Liver (tissue), 9 donors: ENCODE results near the gene ATP2B2. TPM values are rescaled to one million over a fixed set of nuclear protein-coding genes. Genes with fewer than 3 reads are reported as not detected.

Experiments
- DNase-seq: peaks from one replicate; pipeline ENCODE4 v3.0.0-alpha.2; 2017; ENCODE audit warnings: low spot score
- H3K27ac ChIP-seq, 2 donors: one replicate each; pipeline ENCODE4 v1.7.0; 2013; ENCODE audit warnings: inconsistent platforms in 2 of 2, low read length in 2 of 2, control low read depth in 1 of 2, low read depth in 1 of 2, mild to moderate bottlenecking in 1 of 2
- H3K27me3 ChIP-seq, 4 donors: one replicate each; pipeline versions ENCODE4 v1.6.1 to v1.7.0; 2013; ENCODE audit warnings: low read length in 3 of 4, inconsistent platforms in 1 of 4, mild to moderate bottlenecking in 1 of 4, moderate library complexity in 1 of 4; ENCODE audit not compliant: control insufficient read depth in 4 of 4, insufficient read depth in 4 of 4
- H3K36me3 ChIP-seq, 4 donors: one replicate each; pipeline versions ENCODE4 v1.6.1 to v1.7.0; 2013; ENCODE audit warnings: low read length in 3 of 4, mild to moderate bottlenecking in 3 of 4, low read depth in 1 of 4, moderate library complexity in 1 of 4; ENCODE audit not compliant: control insufficient read depth in 4 of 4, insufficient read depth in 3 of 4
- H3K4me1 ChIP-seq, 4 donors: one replicate each; pipeline versions ENCODE4 v1.6.1 to v1.7.0; 2013; ENCODE audit warnings: low read length in 3 of 4, mild to moderate bottlenecking in 3 of 4, moderate library complexity in 1 of 4; ENCODE audit not compliant: control insufficient read depth in 4 of 4, insufficient read depth in 4 of 4
- H3K4me3 ChIP-seq, 3 donors: one replicate each; pipeline versions ENCODE4 v1.6.1 to v1.7.0; 2013; ENCODE audit warnings: low read length in 3 of 3, control low read depth in 1 of 3, low read depth in 1 of 3, mild to moderate bottlenecking in 1 of 3
- H3K9ac ChIP-seq, 2 donors: one replicate each; pipeline ENCODE4 v1.7.0; 2013; ENCODE audit warnings: low read length in 2 of 2, mild to moderate bottlenecking in 2 of 2, moderate library complexity in 2 of 2, control low read depth in 1 of 2, low read depth in 1 of 2
- H3K9me3 ChIP-seq, 4 donors: one replicate each; pipeline versions ENCODE4 v1.6.1 to v1.7.0; 2013; ENCODE audit warnings: low read length in 3 of 4; ENCODE audit not compliant: control insufficient read depth in 4 of 4
- ATF3 ChIP-seq: IDR thresholded peaks from 2 replicates; pipeline ENCODE4 v1.6.1; 2016; ENCODE audit warnings: antibody characterized with exemption
- EGR1 ChIP-seq, 2 donors: IDR thresholded peaks; 2 replicates each; pipeline ENCODE4 v1.6.1; 2016 to 2018; ENCODE audit warnings: antibody characterized with exemption in 2 of 2, low read depth in 2 of 2
- FOXA1 ChIP-seq: IDR thresholded peaks from 2 replicates; pipeline ENCODE4 v1.6.1; 2016; ENCODE audit warnings: antibody characterized with exemption
- FOXA2 ChIP-seq: IDR thresholded peaks from 2 replicates; pipeline ENCODE4 v1.6.1; 2016; ENCODE audit warnings: antibody characterized with exemption
- GABPA ChIP-seq, 2 donors: IDR thresholded peaks in 1 of 2; conservative IDR thresholded peaks in 1 of 2; 2 replicates each; pipeline ENCODE4 v1.6.1; 2016; ENCODE audit warnings: antibody characterized with exemption in 2 of 2, mild to moderate bottlenecking in 1 of 2, moderate library complexity in 1 of 2
- HNF4A ChIP-seq, 2 donors: conservative IDR thresholded peaks; 2 replicates each; pipeline ENCODE4 v1.6.1; 2016; ENCODE audit warnings: antibody characterized with exemption in 2 of 2, mild to moderate bottlenecking in 2 of 2
- HNF4G ChIP-seq: IDR thresholded peaks from 2 replicates; pipeline ENCODE4 v1.6.1; 2016; ENCODE audit warnings: antibody characterized with exemption
- JUND ChIP-seq, 2 donors: IDR thresholded peaks; 2 replicates each; pipeline ENCODE4 v1.6.1; 2016; ENCODE audit warnings: antibody characterized with exemption in 2 of 2
- MAX ChIP-seq: IDR thresholded peaks from 2 replicates; pipeline ENCODE4 v1.6.1; 2016; ENCODE audit warnings: antibody characterized with exemption
- NR2F2 ChIP-seq: IDR thresholded peaks from 2 replicates; pipeline ENCODE4 v1.6.1; 2016; ENCODE audit warnings: antibody characterized with exemption
- RAD21 ChIP-seq, 2 donors: IDR thresholded peaks; 2 replicates each; pipeline ENCODE4 v1.6.1; 2016; ENCODE audit warnings: antibody characterized with exemption in 2 of 2, mild to moderate bottlenecking in 2 of 2
- RXRA ChIP-seq, 2 donors: IDR thresholded peaks; 2 replicates each; pipeline ENCODE4 v1.6.1; 2017 to 2018; ENCODE audit warnings: antibody characterized with exemption in 2 of 2, mild to moderate bottlenecking in 1 of 2
- SP1 ChIP-seq: IDR thresholded peaks from 2 replicates; pipeline ENCODE4 v1.6.1; 2018; ENCODE audit warnings: antibody characterized with exemption, mild to moderate bottlenecking
- TAF1 ChIP-seq: conservative IDR thresholded peaks from 2 replicates; pipeline ENCODE4 v1.6.1; 2016; ENCODE audit warnings: antibody characterized with exemption, mild to moderate bottlenecking
- YY1 ChIP-seq: IDR thresholded peaks from 2 replicates; pipeline ENCODE4 v1.6.1; 2016; ENCODE audit warnings: antibody characterized with exemption, mild to moderate bottlenecking
- ZBTB33 ChIP-seq: IDR thresholded peaks from 2 replicates; pipeline ENCODE4 v1.6.1; 2016; ENCODE audit warnings: antibody characterized with exemption
- WGBS: extraction: QIAGEN DNeasy Blood & Tissue Kit; methylation state at CpG from one replicate; pipeline ENCODE4 v1.1.7; 2013; 5-methylcytosine and 5-hydroxymethylcytosine counted together
- polyA plus RNA-seq, 2 donors: library from polyadenylated mRNA; stranded (reverse) in 1 of 2; unstranded in 1 of 2; fragments of 200-250 nt in 1 of 2; fragments of >200 nt in 1 of 2; fragmentation: Nextera tagmentation in 1 of 2; extraction: Ambion mirVana in 1 of 2; gene quantifications; one replicate each; pipeline versions ENCODE4 v1.2.1 to v1.2.3, GENCODE V29; 2013 to 2015
- total RNA-seq, 2 donors: library from RNA; depleted of rRNA; stranded (reverse); fragments of >200 nt; gene quantifications; one replicate each; pipeline ENCODE4 v1.2.3, GENCODE V29; 2014
- TF ChIP-seq, protein P1 (sequence below): fragments of 150-350 bp; IDR thresholded peaks from 2 replicates; pipeline ENCODE4 v1.5.1; 2017; ENCODE audit warnings: improper control_type of control experiment, low read depth, low read length; ENCODE audit not compliant: missing input control
- TF ChIP-seq, protein P2 (sequence below): IDR thresholded peaks from 2 replicates; pipeline ENCODE4 v1.6.1; 2016; ENCODE audit warnings: antibody characterized with exemption, mild to moderate bottlenecking
- donor health status: healthy.
- donor health status: healthy.
- donor health status: healthy.
- donor health status: healthy.
- donor health status: healthy.

Gene ATP2B2
- total and polyA plus RNA-seq, 4 donors = 10.4 to 27.8 (median 20.7) TPM

GRCh38 chr3:10283638-10284037 lies 221.7 kb downstream of the ATP2B2 start:
- TF ChIP-seq SP1 = no peak
- TF ChIP-seq HNF4A (conservative IDR thresholded peaks at IDR 0.05) = no peak
- TF ChIP-seq ATF3 = no peak
- TF ChIP-seq EGR1 (IDR thresholded peaks at IDR 0.05; ENCODE audit: low read depth in 2 of 2) = no peak
- TF ChIP-seq TAF1 = no peak
- no peak for TF ChIP-seq FOXA1
- no peak for TF ChIP-seq YY1
- no peak for TF ChIP-seq GABPA (IDR thresholded peaks at IDR 0.05 in 1 of 2, conservative IDR thresholded peaks at IDR 0.05 in 1 of 2)
- no peak for TF ChIP-seq FOXA2
- TF ChIP-seq NR2F2 = no peak
- no peak for TF ChIP-seq RAD21 (IDR thresholded peaks at IDR 0.05)
- TF ChIP-seq JUND (IDR thresholded peaks at IDR 0.05) = no peak
- no peak for TF ChIP-seq RXRA (IDR thresholded peaks at IDR 0.05)
- no peak for TF ChIP-seq MAX
- TF ChIP-seq ZBTB33 = no peak
- Histone ChIP-seq H3K9ac (no peak overlapping the region), H3K36me3 (peaks cover 7 to 40% (median 21%) of the 10 kb centered on the region in 4 donors), H3K4me3 (no peak overlapping the region), H3K4me1 (no peaks in the 10 kb centered on the region), H3K27ac (no peak overlapping the region), H3K9me3 (no peaks in the 10 kb centered on the region), H3K27me3 (no peaks in the 10 kb centered on the region)
- WGBS = 85% methylated on average over 5 of the region's 5 CpGs
- no peak for DNase-seq

- Histone ChIP-seq H3K36me3 (peaks cover 9 to 54% (median 22%) of the 10 kb centered on the region in 4 donors), H3K9me3 (no peaks in the 10 kb centered on the region), H3K27me3 (no peaks in the 10 kb centered on the region), H3K9ac (no peak overlapping the region), H3K4me1 (no peaks in the 10 kb centered on the region), H3K4me3 (no peak overlapping the region), H3K27ac (no peak overlapping the region)
- TF ChIP-seq HNF4G (no peak), ZBTB33 (no peak), YY1 (no peak), FOXA2 (no peak), SP1 (no peak), HNF4A (conservative IDR thresholded peaks at IDR 0.05) (no peak), EGR1 (IDR thresholded peaks at IDR 0.05; ENCODE audit: low read depth in 2 of 2) (no peak), RXRA (IDR thresholded peaks at IDR 0.05) (no peak), JUND (IDR thresholded peaks at IDR 0.05) (no peak), MAX (no peak), TAF1 (no peak), GABPA (IDR thresholded peaks at IDR 0.05 in 1 of 2, conservative IDR thresholded peaks at IDR 0.05 in 1 of 2) (no peak), RAD21 (IDR thresholded peaks at IDR 0.05) (no peak)
- TF ChIP-seq, protein P1, sequence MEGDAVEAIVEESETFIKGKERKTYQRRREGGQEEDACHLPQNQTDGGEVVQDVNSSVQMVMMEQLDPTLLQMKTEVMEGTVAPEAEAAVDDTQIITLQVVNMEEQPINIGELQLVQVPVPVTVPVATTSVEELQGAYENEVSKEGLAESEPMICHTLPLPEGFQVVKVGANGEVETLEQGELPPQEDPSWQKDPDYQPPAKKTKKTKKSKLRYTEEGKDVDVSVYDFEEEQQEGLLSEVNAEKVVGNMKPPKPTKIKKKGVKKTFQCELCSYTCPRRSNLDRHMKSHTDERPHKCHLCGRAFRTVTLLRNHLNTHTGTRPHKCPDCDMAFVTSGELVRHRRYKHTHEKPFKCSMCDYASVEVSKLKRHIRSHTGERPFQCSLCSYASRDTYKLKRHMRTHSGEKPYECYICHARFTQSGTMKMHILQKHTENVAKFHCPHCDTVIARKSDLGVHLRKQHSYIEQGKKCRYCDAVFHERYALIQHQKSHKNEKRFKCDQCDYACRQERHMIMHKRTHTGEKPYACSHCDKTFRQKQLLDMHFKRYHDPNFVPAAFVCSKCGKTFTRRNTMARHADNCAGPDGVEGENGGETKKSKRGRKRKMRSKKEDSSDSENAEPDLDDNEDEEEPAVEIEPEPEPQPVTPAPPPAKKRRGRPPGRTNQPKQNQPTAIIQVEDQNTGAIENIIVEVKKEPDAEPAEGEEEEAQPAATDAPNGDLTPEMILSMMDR = no peak
- TF ChIP-seq, protein P2, sequence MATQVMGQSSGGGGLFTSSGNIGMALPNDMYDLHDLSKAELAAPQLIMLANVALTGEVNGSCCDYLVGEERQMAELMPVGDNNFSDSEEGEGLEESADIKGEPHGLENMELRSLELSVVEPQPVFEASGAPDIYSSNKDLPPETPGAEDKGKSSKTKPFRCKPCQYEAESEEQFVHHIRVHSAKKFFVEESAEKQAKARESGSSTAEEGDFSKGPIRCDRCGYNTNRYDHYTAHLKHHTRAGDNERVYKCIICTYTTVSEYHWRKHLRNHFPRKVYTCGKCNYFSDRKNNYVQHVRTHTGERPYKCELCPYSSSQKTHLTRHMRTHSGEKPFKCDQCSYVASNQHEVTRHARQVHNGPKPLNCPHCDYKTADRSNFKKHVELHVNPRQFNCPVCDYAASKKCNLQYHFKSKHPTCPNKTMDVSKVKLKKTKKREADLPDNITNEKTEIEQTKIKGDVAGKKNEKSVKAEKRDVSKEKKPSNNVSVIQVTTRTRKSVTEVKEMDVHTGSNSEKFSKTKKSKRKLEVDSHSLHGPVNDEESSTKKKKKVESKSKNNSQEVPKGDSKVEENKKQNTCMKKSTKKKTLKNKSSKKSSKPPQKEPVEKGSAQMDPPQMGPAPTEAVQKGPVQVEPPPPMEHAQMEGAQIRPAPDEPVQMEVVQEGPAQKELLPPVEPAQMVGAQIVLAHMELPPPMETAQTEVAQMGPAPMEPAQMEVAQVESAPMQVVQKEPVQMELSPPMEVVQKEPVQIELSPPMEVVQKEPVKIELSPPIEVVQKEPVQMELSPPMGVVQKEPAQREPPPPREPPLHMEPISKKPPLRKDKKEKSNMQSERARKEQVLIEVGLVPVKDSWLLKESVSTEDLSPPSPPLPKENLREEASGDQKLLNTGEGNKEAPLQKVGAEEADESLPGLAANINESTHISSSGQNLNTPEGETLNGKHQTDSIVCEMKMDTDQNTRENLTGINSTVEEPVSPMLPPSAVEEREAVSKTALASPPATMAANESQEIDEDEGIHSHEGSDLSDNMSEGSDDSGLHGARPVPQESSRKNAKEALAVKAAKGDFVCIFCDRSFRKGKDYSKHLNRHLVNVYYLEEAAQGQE = no peak
- WGBS = 93% methylated on average over 5 of the region's 5 CpGs
- DNase-seq = no peak
These were observed 223.4 kb downstream of the ATP2B2 start for GRCh38 chr3:10281951-10282350.
